PC-9 (cell line): ENCODE results near the gene OR6C2.

Experiments used
- CTCF ChIP-seq: fragments of 200-600 bp; sonication (generic); conservative IDR thresholded peaks from 2 replicates; pipeline ENCODE4 v1.6.1; 2017; ENCODE audit warnings: mixed run types, antibody characterized with exemption, mild to moderate bottlenecking, moderate library complexity
- EZH2 ChIP-seq: fragments of 200-600 bp; sonication (generic); IDR thresholded peaks from 2 replicates; pipeline ENCODE4 v1.8.0; 2017; ENCODE audit warnings: antibody characterized with exemption, low read depth

GRCh38 chr12:55467836-55468235 is 24.0 kb downstream of the OR6C2 start:
- no peak for TF ChIP-seq CTCF
- TF ChIP-seq EZH2 = no peak
